ENCODE measurements around the gene MRPL44.

Gene MRPL44

GRCh38 chr2:223989206-223989855, 32.1 kb downstream of the MRPL44 start:
- H3K36me3 ChIP-seq (ENCODE audit: control insufficient read depth in 1 of 2, insufficient read depth in 2 of 2, low read depth in 1 of 2, low read length in 2 of 2), result peaks cover 19 to 87% of the 10 kb centered on the region in 2 experiments
- no peak overlapping the region for H4K91ac ChIP-seq (ENCODE audit: low read length)
- 95% methylated on average over 10 of the region's 10 CpGs for WGBS
- no peaks in the 10 kb centered on the region for H3K9me3 ChIP-seq (ENCODE audit: control insufficient read depth, low read length)
- no peak overlapping the region for H3K4ac ChIP-seq (ENCODE audit: low read depth in 1 of 2, low read length in 2 of 2)
- peak overlapping the region in 1 of 2 experiments; percentile 26 for H3K14ac ChIP-seq (ENCODE audit: low read length in 2 of 2)
- no peak overlapping the region for H2BK15ac ChIP-seq (ENCODE audit: low read depth, poor library complexity, severe bottlenecking)
- H3K27ac ChIP-seq (ENCODE audit: low read length, poor library complexity, severe bottlenecking), result no peak overlapping the region
- H3K18ac ChIP-seq (ENCODE audit: low read depth in 1 of 2, low read length in 2 of 2), result no peak overlapping the region
- no peaks in the 10 kb centered on the region for H3K27me3 ChIP-seq (ENCODE audit: control insufficient read depth in 1 of 2, insufficient read depth in 1 of 2, low read length in 2 of 2)
- H2BK5ac ChIP-seq (ENCODE audit: low read depth, low read length, poor library complexity, severe bottlenecking), result no peak overlapping the region
- H4K8ac ChIP-seq (ENCODE audit: low read length), result no peak overlapping the region
- no peak overlapping the region for H2BK120ac ChIP-seq (ENCODE audit: low read depth, low read length)
- H2AFZ ChIP-seq (ENCODE audit: low read depth, low read length), result no peak overlapping the region
- H3K9ac ChIP-seq (ENCODE audit: low read length), result no peak overlapping the region
- no peak for DNase-seq
- H2BK12ac ChIP-seq (ENCODE audit: low read length in 2 of 2), result no peak overlapping the region
- peaks cover 4% of the 10 kb centered on the region for H3K4me1 ChIP-seq (ENCODE audit: control insufficient read depth, insufficient read depth, low read depth, low read length)
- peaks cover 4% of the 10 kb centered on the region for H3K79me1 ChIP-seq (replicated peaks; ENCODE audit: low read length, poor library complexity, severe bottlenecking)
- H3K4me2 ChIP-seq (ENCODE audit: low read length, poor library complexity, severe bottlenecking), result no peak overlapping the region
- H3K4me3 ChIP-seq (ENCODE audit: insufficient read depth in 1 of 2, low read depth in 1 of 2, low read length in 2 of 2), result no peak overlapping the region
- peak overlapping the region; percentile 61 for H2AK5ac ChIP-seq (ENCODE audit: low read length, severe bottlenecking)
- no peak overlapping the region for H3K23ac ChIP-seq (ENCODE audit: low read length in 2 of 2)

- no peak overlapping the region for H2BK15ac ChIP-seq (ENCODE audit: low read depth, poor library complexity, severe bottlenecking)
- WGBS, result 85% methylated on average over 2 of the region's 3 CpGs
- H2BK120ac ChIP-seq (ENCODE audit: low read depth, low read length), result no peak overlapping the region
- no peaks in the 10 kb centered on the region for H3K27me3 ChIP-seq (ENCODE audit: control insufficient read depth in 1 of 2, insufficient read depth in 1 of 2, low read length in 2 of 2)
- H3K23ac ChIP-seq (ENCODE audit: low read length in 2 of 2), result no peak overlapping the region
- H3K14ac ChIP-seq (ENCODE audit: low read length in 2 of 2), result no peak overlapping the region
- H3K79me1 ChIP-seq (replicated peaks; ENCODE audit: low read length, poor library complexity, severe bottlenecking), result peaks cover 4% of the 10 kb centered on the region
- H3K36me3 ChIP-seq (ENCODE audit: control insufficient read depth in 1 of 2, insufficient read depth in 2 of 2, low read depth in 1 of 2, low read length in 2 of 2), result peaks cover 15 to 87% of the 10 kb centered on the region in 2 experiments
- H2BK5ac ChIP-seq (ENCODE audit: low read depth, low read length, poor library complexity, severe bottlenecking), result no peak overlapping the region
- no peak overlapping the region for H3K4ac ChIP-seq (ENCODE audit: low read depth in 1 of 2, low read length in 2 of 2)
- DNase-seq, result no peak
- no peak overlapping the region for H3K9ac ChIP-seq (ENCODE audit: low read length)
- H2AFZ ChIP-seq (ENCODE audit: low read depth, low read length), result no peak overlapping the region
- H4K8ac ChIP-seq (ENCODE audit: low read length), result peak overlapping the region; percentile 21
- no peaks in the 10 kb centered on the region for H3K9me3 ChIP-seq (ENCODE audit: control insufficient read depth, low read length)
- H3K4me3 ChIP-seq (ENCODE audit: insufficient read depth in 1 of 2, low read depth in 1 of 2, low read length in 2 of 2), result no peak overlapping the region
- no peak overlapping the region for H2AK5ac ChIP-seq (ENCODE audit: low read length, severe bottlenecking)
- no peak overlapping the region for H3K27ac ChIP-seq (ENCODE audit: low read length, poor library complexity, severe bottlenecking)
- peaks cover 4% of the 10 kb centered on the region for H3K4me1 ChIP-seq (ENCODE audit: control insufficient read depth, insufficient read depth, low read depth, low read length)
- H3K4me2 ChIP-seq (ENCODE audit: low read length, poor library complexity, severe bottlenecking), result no peak overlapping the region
- H3K18ac ChIP-seq (ENCODE audit: low read depth in 1 of 2, low read length in 2 of 2), result no peak overlapping the region
- peak overlapping the region in 1 of 2 experiments; percentile 57 for H2BK12ac ChIP-seq (ENCODE audit: low read length in 2 of 2)
- H4K91ac ChIP-seq (ENCODE audit: low read length), result no peak overlapping the region
Measured at GRCh38 chr2:223989856-223990232, 32.6 kb downstream of the MRPL44 start.

GRCh38 chr2:223991611-223992010, 34.3 kb downstream of the MRPL44 start:
- Histone ChIP-seq H3K4ac (ENCODE audit: low read depth in 1 of 2, low read length in 2 of 2) (no peak overlapping the region), H2BK5ac (ENCODE audit: low read depth, low read length, poor library complexity, severe bottlenecking) (no peak overlapping the region), H3K14ac (ENCODE audit: low read length in 2 of 2) (no peak overlapping the region), H3K18ac (ENCODE audit: low read depth in 1 of 2, low read length in 2 of 2) (no peak overlapping the region), H2BK15ac (ENCODE audit: low read depth, poor library complexity, severe bottlenecking) (no peak overlapping the region), H2BK12ac (ENCODE audit: low read length in 2 of 2) (no peak overlapping the region), H3K36me3 (ENCODE audit: control insufficient read depth in 1 of 2, insufficient read depth in 2 of 2, low read depth in 1 of 2, low read length in 2 of 2) (peaks cover 22 to 87% of the 10 kb centered on the region in 2 experiments), H3K4me2 (ENCODE audit: low read length, poor library complexity, severe bottlenecking) (no peak overlapping the region), H3K79me1 (replicated peaks; ENCODE audit: low read length, poor library complexity, severe bottlenecking) (peaks cover 7% of the 10 kb centered on the region), H2AFZ (ENCODE audit: low read depth, low read length) (no peak overlapping the region), H4K91ac (ENCODE audit: low read length) (no peak overlapping the region), H3K9me3 (ENCODE audit: control insufficient read depth, low read length) (no peaks in the 10 kb centered on the region), H3K4me1 (ENCODE audit: control insufficient read depth, insufficient read depth, low read depth, low read length) (peaks cover 8% of the 10 kb centered on the region), H3K27ac (ENCODE audit: low read length, poor library complexity, severe bottlenecking) (no peak overlapping the region), H3K4me3 (ENCODE audit: insufficient read depth in 1 of 2, low read depth in 1 of 2, low read length in 2 of 2) (no peak overlapping the region), H2AK5ac (ENCODE audit: low read length, severe bottlenecking) (no peak overlapping the region), H3K23ac (ENCODE audit: low read length in 2 of 2) (no peak overlapping the region), H2BK120ac (ENCODE audit: low read depth, low read length) (no peak overlapping the region), H3K9ac (ENCODE audit: low read length) (no peak overlapping the region), H3K27me3 (ENCODE audit: control insufficient read depth in 1 of 2, insufficient read depth in 1 of 2, low read length in 2 of 2) (no peaks in the 10 kb centered on the region), H4K8ac (ENCODE audit: low read length) (no peak overlapping the region)
- DNase-seq, result no peak
- WGBS, result 96% methylated on average over 12 of the region's 12 CpGs

GRCh38 chr2:223993634-223994232, 36.5 kb downstream of the MRPL44 start:
- peak; percentile 88 for DNase-seq
- Histone ChIP-seq H2AK5ac (ENCODE audit: low read length, severe bottlenecking) (peak overlapping the region; percentile 70), H2BK5ac (ENCODE audit: low read depth, low read length, poor library complexity, severe bottlenecking) (no peak overlapping the region), H3K79me1 (replicated peaks; ENCODE audit: low read length, poor library complexity, severe bottlenecking) (peaks cover 9% of the 10 kb centered on the region), H2AFZ (ENCODE audit: low read depth, low read length) (no peak overlapping the region), H3K9me3 (ENCODE audit: control insufficient read depth, low read length) (no peaks in the 10 kb centered on the region), H3K14ac (ENCODE audit: low read length in 2 of 2) (no peak overlapping the region), H4K91ac (ENCODE audit: low read length) (no peak overlapping the region), H3K36me3 (ENCODE audit: control insufficient read depth in 1 of 2, insufficient read depth in 2 of 2, low read depth in 1 of 2, low read length in 2 of 2) (peaks cover 24 to 85% of the 10 kb centered on the region in 2 experiments), H4K8ac (ENCODE audit: low read length) (no peak overlapping the region), H3K4me2 (ENCODE audit: low read length, poor library complexity, severe bottlenecking) (no peak overlapping the region), H3K4me3 (ENCODE audit: insufficient read depth in 1 of 2, low read depth in 1 of 2, low read length in 2 of 2) (no peak overlapping the region), H3K23ac (ENCODE audit: low read length in 2 of 2) (no peak overlapping the region), H2BK15ac (ENCODE audit: low read depth, poor library complexity, severe bottlenecking) (no peak overlapping the region), H3K18ac (ENCODE audit: low read depth in 1 of 2, low read length in 2 of 2) (no peak overlapping the region), H3K9ac (ENCODE audit: low read length) (peak overlapping the region; percentile 18), H2BK120ac (ENCODE audit: low read depth, low read length) (no peak overlapping the region), H3K27me3 (ENCODE audit: control insufficient read depth in 1 of 2, insufficient read depth in 1 of 2, low read length in 2 of 2) (no peaks in the 10 kb centered on the region), H2BK12ac (ENCODE audit: low read length in 2 of 2) (no peak overlapping the region), H3K4me1 (ENCODE audit: control insufficient read depth, insufficient read depth, low read depth, low read length) (peaks cover 13% of the 10 kb centered on the region), H3K27ac (ENCODE audit: low read length, poor library complexity, severe bottlenecking) (no peak overlapping the region), H3K4ac (ENCODE audit: low read depth in 1 of 2, low read length in 2 of 2) (no peak overlapping the region)
- WGBS, result 41% methylated on average over 5 of the region's 5 CpGs
